SK-N-MC (cell line): ENCODE data around the gene LIPM.

ENCODE experiments used
- EZH2 ChIP-seq: fragments of 200-600 bp; sonication (generic); IDR thresholded peaks from one replicate; pipeline ENCODE4 v1.6.1; 2017; ENCODE audit warnings: antibody characterized with exemption
- POLR2AphosphoS5 ChIP-seq: IDR thresholded peaks from 2 replicates; pipeline ENCODE4 v1.6.1; 2012; ENCODE audit warnings: mild to moderate bottlenecking, low read depth, low read length, borderline replicate concordance

GRCh38 chr10:88786032-88786770 is 16.3 kb upstream of the LIPM start:
- no peak for TF ChIP-seq EZH2
- TF ChIP-seq POLR2AphosphoS5 = no peak
